Measurements from ENCODE around the gene RPL37. TPM values are rescaled to one million over a fixed set of nuclear protein-coding genes. Genes with fewer than 3 reads are reported as not detected.
"Not testable (repeated sequence)": the region's sequence is repeated elsewhere in the genome, so short reads cannot be mapped to it uniquely, and the experiment has no call there.

Gene RPL37
- total RNA-seq, 2 donors from 2014 or later, result 1,411 to 1,439 TPM

GRCh38 chr5:40787986-40788385 lies 47.0 kb downstream of the RPL37 start:
- H3K9ac ChIP-seq (ENCODE audit: extremely low read depth, low read length, poor library complexity, severe bottlenecking), result no peak overlapping the region
- H3K4me3 Mint-ChIP-seq, result no peak overlapping the region
- peaks cover 15% of the 10 kb centered on the region for H3K9me3 ChIP-seq (ENCODE audit: control insufficient read depth, low read length)
- 100% methylated on average over 1 of the region's 1 CpG; no CpG with 5 or more reads in 1 of the 2 experiments for WGBS, 2 experiments (ENCODE audit: insufficient coverage in 1 of 2, insufficient read length in 1 of 2)
- no peak overlapping the region for H3K4me3 ChIP-seq (ENCODE audit: low read length)
- TF ChIP-seq CTCF (conservative IDR thresholded peaks at IDR 0.05), result no peak
- H3K4me1 Mint-ChIP-seq, result peaks cover 18% of the 10 kb centered on the region
- no peaks in the 10 kb centered on the region for H3K27me3 Mint-ChIP-seq (ENCODE audit: insufficient read depth)
- peaks cover 8% of the 10 kb centered on the region for H3K4me1 ChIP-seq (ENCODE audit: control insufficient read depth, insufficient read depth, low read length)
- DNase-seq, result no peak
- no peak overlapping the region for H3K27ac Mint-ChIP-seq
- no peaks in the 10 kb centered on the region for H3K27me3 ChIP-seq (ENCODE audit: control insufficient read depth, insufficient read depth, low read length, poor library complexity, severe bottlenecking)
- H3K36me3 ChIP-seq (ENCODE audit: control insufficient read depth, insufficient read depth, low read length), result peaks cover 9% of the 10 kb centered on the region
- H3K36me3 Mint-ChIP-seq (ENCODE audit: low read depth), result peaks cover 27% of the 10 kb centered on the region
- peaks cover 11% of the 10 kb centered on the region for H3K9me3 Mint-ChIP-seq
- no peak overlapping the region for H3K27ac ChIP-seq (ENCODE audit: low read depth, low read length)

GRCh38 chr5:40786664-40787063 lies 48.4 kb downstream of the RPL37 start:
- H3K27ac ChIP-seq (ENCODE audit: low read depth, low read length); H3K9ac ChIP-seq (ENCODE audit: extremely low read depth, low read length, poor library complexity, severe bottlenecking); H3K4me1 ChIP-seq (ENCODE audit: control insufficient read depth, insufficient read depth, low read length); H3K27me3 ChIP-seq (ENCODE audit: control insufficient read depth, insufficient read depth, low read length, poor library complexity, severe bottlenecking); H3K27me3 Mint-ChIP-seq (ENCODE audit: insufficient read depth); DNase-seq; H3K4me3 ChIP-seq (ENCODE audit: low read length); H3K36me3 ChIP-seq (ENCODE audit: control insufficient read depth, insufficient read depth, low read length); H3K4me3 Mint-ChIP-seq; H3K27ac Mint-ChIP-seq: not testable (repeated sequence)
- peaks cover 27% of the 10 kb centered on the region for H3K36me3 Mint-ChIP-seq (ENCODE audit: low read depth)
- peaks cover 11% of the 10 kb centered on the region for H3K9me3 Mint-ChIP-seq
- H3K9me3 ChIP-seq (ENCODE audit: control insufficient read depth, low read length), result peaks cover 15% of the 10 kb centered on the region
- H3K4me1 Mint-ChIP-seq, result peaks cover 18% of the 10 kb centered on the region
- WGBS, 2 experiments (ENCODE audit: insufficient coverage in 1 of 2, insufficient read length in 1 of 2), result 96% methylated on average over 3 of the region's 3 CpGs; no CpG with 5 or more reads in 1 of the 2 experiments

GRCh38 chr5:40784916-40785315 lies 50.1 kb downstream of the RPL37 start:
- Histone ChIP-seq H3K9me3 (ENCODE audit: control insufficient read depth, low read length) (peaks cover 15% of the 10 kb centered on the region), H3K9ac (ENCODE audit: extremely low read depth, low read length, poor library complexity, severe bottlenecking) (no peak overlapping the region), H3K4me1 (ENCODE audit: control insufficient read depth, insufficient read depth, low read length) (peaks cover 8% of the 10 kb centered on the region), H3K4me3 (ENCODE audit: low read length) (no peak overlapping the region), H3K27ac (ENCODE audit: low read depth, low read length) (no peak overlapping the region), H3K27me3 (ENCODE audit: control insufficient read depth, insufficient read depth, low read length, poor library complexity, severe bottlenecking) (no peaks in the 10 kb centered on the region), H3K36me3 (ENCODE audit: control insufficient read depth, insufficient read depth, low read length) (peaks cover 9% of the 10 kb centered on the region)
- Mint-ChIP-seq H3K27me3 (ENCODE audit: insufficient read depth) (no peaks in the 10 kb centered on the region), H3K9me3 (peaks cover 11% of the 10 kb centered on the region), H3K36me3 (ENCODE audit: low read depth) (peaks cover 27% of the 10 kb centered on the region), H3K4me1 (peaks cover 18% of the 10 kb centered on the region), H3K4me3 (no peak overlapping the region), H3K27ac (no peak overlapping the region)
- no peak for DNase-seq
- WGBS, 2 experiments (ENCODE audit: insufficient coverage in 1 of 2, insufficient read length in 1 of 2), result 100% methylated on average over 1 of the region's 1 CpG; no CpG with 5 or more reads in 1 of the 2 experiments
- no peak for TF ChIP-seq CTCF (conservative IDR thresholded peaks at IDR 0.05)
